Heart left ventricle (tissue), 16 donors: ENCODE data around the gene KIF26B. TPM values are rescaled to one million over a fixed set of nuclear protein-coding genes. Genes with fewer than 3 reads are reported as not detected.

Experiments
- ATAC-seq, 4 donors: fragments of 200-7000 bp; cut with Tn5 transposase; one replicate each; pipeline ENCODE4 v1.9.1; 2020 to 2022; ENCODE audit warnings: moderate library complexity in 4 of 4, mild to moderate bottlenecking in 3 of 4, moderate number of reproducible peaks in 1 of 4
- DNase-seq, 5 donors: peaks; one replicate each; pipeline ENCODE4 v3.0.0-alpha.2; 2020
- H3K27ac ChIP-seq, 12 donors: fragments of 200-600 bp; sonication (generic) in 4 of 12; one replicate each; pipeline versions ENCODE4 v1.5.0 to v1.8.0; 2016 to 2022; ENCODE audit warnings: mild to moderate bottlenecking in 2 of 12
- H3K27me3 ChIP-seq, 9 donors: fragments of 200-600 bp; sonication (generic) in 2 of 9; one replicate each; pipeline versions ENCODE4 v1.5.1 to v1.8.0; 2016 to 2022; ENCODE audit warnings: mild to moderate bottlenecking in 3 of 9
- H3K36me3 ChIP-seq, 9 donors: fragments of 200-600 bp; sonication (generic) in 2 of 9; one replicate each; pipeline versions ENCODE4 v1.5.0 to v1.8.0; 2018 to 2022; ENCODE audit warnings: mild to moderate bottlenecking in 2 of 9
- H3K4me1 ChIP-seq, 12 donors: fragments of 200-600 bp; sonication (generic) in 4 of 12; one replicate each; pipeline versions ENCODE4 v1.5.0 to v1.8.0; 2016 to 2022; ENCODE audit warnings: mild to moderate bottlenecking in 3 of 12
- H3K4me3 ChIP-seq, 12 donors: fragments of 200-600 bp; sonication (generic) in 4 of 12; one replicate each; pipeline versions ENCODE4 v1.5.0 to v1.8.0; 2017 to 2022; ENCODE audit warnings: mild to moderate bottlenecking in 9 of 12, moderate library complexity in 4 of 12
- H3K9me3 ChIP-seq, 12 donors: fragments of 200-600 bp; sonication (generic) in 4 of 12; one replicate each; pipeline versions ENCODE4 v1.5.0 to v1.8.0; 2016 to 2022; ENCODE audit warnings: mild to moderate bottlenecking in 1 of 12
- CTCF ChIP-seq, 12 donors: fragments of 200-600 bp; sonication (generic) in 4 of 12; IDR thresholded peaks; one replicate each; pipeline versions ENCODE4 v1.5.0 to v1.8.0; 2018 to 2022; ENCODE audit warnings: antibody characterized with exemption in 12 of 12, mild to moderate bottlenecking in 5 of 12
- POLR2A ChIP-seq, 2 donors: fragments of 450-650 bp; IDR thresholded peaks; one replicate each; pipeline ENCODE4 v1.6.1; 2017; ENCODE audit warnings: antibody characterized with exemption in 2 of 2, mild to moderate bottlenecking in 2 of 2, moderate library complexity in 2 of 2
- WGBS, 4 donors: extraction: QIAGEN DNeasy Blood & Tissue Kit in 2 of 4; methylation state at CpG; one replicate each; pipeline versions ENCODE4 v1.1.5 to v1.1.7; 2013 to 2018; 5-methylcytosine and 5-hydroxymethylcytosine counted together
- intact Hi-C, 10 donors: fragments of 100-400 bp; cut with DNase I; formaldehyde crosslinking; loops; one replicate each; pipeline versions ENCODE4 v1.11.1 to v1.14.2; 2022
- polyA plus RNA-seq, 2 donors: library from polyadenylated mRNA; stranded (reverse); fragments of 200-250 nt; gene quantifications; one replicate each; pipeline ENCODE4 v1.2.3, GENCODE V29; 2013
- total RNA-seq, 9 donors: library from RNA; depleted of rRNA in 2 of 9; stranded (reverse); fragments of >200 nt in 2 of 9; fragmentation: NEBNext Ultra II Directional in 3 of 9; extraction: Animal tissue kit (Norgen Biotek cat#: 25700) in 3 of 9; gene quantifications; one replicate each; pipeline versions ENCODE4 v1.1.0 to v1.2.4, GENCODE V29; 2016 to 2023
- donor health status: ischemic (EF 13 %, LVEDD 7.1; RV severe dilation, severe dysfunction).
- donor health status: healthy with polysubstance abuse.
- donor health status: DM: no; HTN: yes; CAD: no.
- donor health status: DM: no; HTN: no; CAD: no.
- donor health status: ischemic (EF 25% LVEDD 6.9; RV normal size, moderate dysfunction).
- donor health status: ischemic (EF 25% LVEDD 5.7; RV mildly dilated, moderate dysfunction).
- donor health status: healthy.
- donor health status: DM: yes; HTN: yes; CAD: no.
- donor health status: ischemic (EF 35%, LVEDD 5.7; RV mildly dilated, moderate dysfunction).
- donor health status: nonischemic (EF 11% LVEDD 7.7; RV severe dilation, severe dysfunction).
- donor health status: DM: yes; HTN: yes; CAD: no.
- donor health status: PGD.
- donor health status: ischemic (EF 29% LVEDD 5.4; RV normal size, mild dysfunction).
- donor health status: nonischemic (EF 23%, LVEDD 6.1; RV moderate dilation, normal function).

The KIF26B gene
- total and polyA plus RNA-seq, 11 donors = 1.2 to 7.0 (median 2.3) TPM

- no peak overlapping the region for H3K4me3 ChIP-seq
- DNase-seq (no peak), ATAC-seq (no peak)
- H3K9me3 ChIP-seq = no peaks in the 10 kb centered on the region
- peaks cover 0 to 3% (median 0%) of the 10 kb centered on the region in 12 donors for H3K4me1 ChIP-seq
- H3K27me3 ChIP-seq = peaks cover 0 to 7% (median 0%) of the 10 kb centered on the region in 9 donors
- intact Hi-C loops = loop anchor here in 1 of 10 donors (10.0 kb wide), 1 partner anchor 55 kb away; no protein-coding TSS in a partner anchor
- TF ChIP-seq POLR2A (IDR thresholded peaks at IDR 0.05) (no peak), CTCF (IDR thresholded peaks at IDR 0.05) (no peak)
- no peak overlapping the region for H3K27ac ChIP-seq
- H3K36me3 ChIP-seq = no peaks in the 10 kb centered on the region
- 42 to 56% (median 50%) methylated on average over 7 of the region's 7 CpGs for WGBS, 4 donors
Measured at GRCh38 chr1:245419989-245420388, 265.2 kb downstream of the KIF26B start.

- intact Hi-C loops = no loop called here
- Histone ChIP-seq H3K9me3 (no peaks in the 10 kb centered on the region), H3K27ac (no peak overlapping the region), H3K4me1 (peaks cover 0 to 3% (median 0%) of the 10 kb centered on the region in 12 donors), H3K36me3 (no peaks in the 10 kb centered on the region), H3K4me3 (no peak overlapping the region), H3K27me3 (peaks cover 0 to 7% (median 0%) of the 10 kb centered on the region in 9 donors)
- no peak for DNase-seq
- 91 to 100% (median 98%) methylated on average over 2 of the region's 2 CpGs for WGBS, 4 donors
- no peak for ATAC-seq
- TF ChIP-seq POLR2A (IDR thresholded peaks at IDR 0.05) (no peak), CTCF (IDR thresholded peaks at IDR 0.05) (no peak)
Measured at GRCh38 chr1:245420926-245421325, 266.1 kb downstream of the KIF26B start.

GRCh38 chr1:245428681-245429080 lies 273.9 kb downstream of the KIF26B start:
- 74 to 87% (median 83%) methylated on average over 4 of the region's 4 CpGs for WGBS, 4 donors
- no peak for TF ChIP-seq CTCF (IDR thresholded peaks at IDR 0.05)
- TF ChIP-seq POLR2A (IDR thresholded peaks at IDR 0.05) = no peak
- Histone ChIP-seq H3K27ac (no peak overlapping the region), H3K36me3 (no peaks in the 10 kb centered on the region), H3K4me3 (no peak overlapping the region), H3K9me3 (no peaks in the 10 kb centered on the region), H3K27me3 (no peaks in the 10 kb centered on the region), H3K4me1 (no peaks in the 10 kb centered on the region)
- intact Hi-C loops = no loop called here
- DNase-seq (no peak), ATAC-seq (no peak)

- Histone ChIP-seq H3K4me3 (no peak overlapping the region), H3K27ac (no peak overlapping the region), H3K27me3 (peaks cover 0 to 4% (median 0%) of the 10 kb centered on the region in 9 donors), H3K4me1 (no peaks in the 10 kb centered on the region), H3K9me3 (no peaks in the 10 kb centered on the region), H3K36me3 (no peaks in the 10 kb centered on the region)
- intact Hi-C loops = no loop called here
- DNase-seq = no peak
- WGBS, 4 donors = 95 to 99% (median 97%) methylated on average over 3 of the region's 3 CpGs
- TF ChIP-seq CTCF (IDR thresholded peaks at IDR 0.05) (no peak), POLR2A (IDR thresholded peaks at IDR 0.05) (no peak)
- no peak for ATAC-seq
Measured at GRCh38 chr1:245431706-245432105, 276.9 kb downstream of the KIF26B start.
